ENCODE results near the gene ARHGAP45.

ARHGAP45 gene

DNA sequence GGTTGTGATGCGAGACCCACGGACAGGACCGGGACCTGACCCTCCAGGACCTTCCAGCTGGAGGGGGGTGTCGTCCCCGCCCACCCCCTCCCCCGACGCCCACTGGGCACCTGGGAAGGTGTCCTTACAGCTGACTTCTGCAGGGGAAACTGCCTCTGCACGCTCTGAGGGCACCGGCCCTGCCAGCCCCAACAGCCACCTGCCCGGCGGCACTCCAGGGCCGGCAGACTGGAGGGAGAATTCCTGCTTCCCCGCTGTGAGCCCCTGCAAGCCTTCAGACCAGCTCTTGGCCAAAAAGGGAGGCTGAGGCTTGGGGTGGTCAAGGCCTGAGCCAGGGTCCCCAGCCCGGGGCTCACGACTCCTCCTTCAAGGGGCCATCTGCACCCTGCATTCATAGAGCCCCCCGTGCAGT, 39.3 kb upstream of the ARHGAP45 start:
- H3K4me1 Mint-ChIP-seq, result peaks cover 38% of the 10 kb centered on the region
- DNase-seq, result peak; percentile 48

GRCh38 chr19:1028062-1028926, 38.7 kb upstream of the ARHGAP45 start:
- CTCF ChIA-PET, result interaction anchor here (0.9 to 1.1 kb wide), 4 partner anchors 11 to 212 kb away, joined by 3 to 4 read pairs (median 3); partner anchors contain the start of gene ABCA7
- peak; percentile 79 for DNase-seq

More for the DNA sequence above, 39.3 kb upstream of the ARHGAP45 start:
- H3K27ac Mint-ChIP-seq, result peak overlapping the region; percentile 94
- H3K36me3 Mint-ChIP-seq, result peaks cover 29% of the 10 kb centered on the region
- H3K4me3 Mint-ChIP-seq, result peak overlapping the region; percentile 97
- no peaks in the 10 kb centered on the region for H3K27me3 Mint-ChIP-seq
- H3K9me3 Mint-ChIP-seq, result no peaks in the 10 kb centered on the region
- CTCF ChIA-PET, result interaction anchor here (1.1 kb wide), 1 partner anchor 213 kb away, joined by 3 read pairs; no protein-coding TSS in a partner anchor

GRCh38 chr19:1032264-1032867, 34.6 kb upstream of the ARHGAP45 start:
- Mint-ChIP-seq H3K9me3 (no peaks in the 10 kb centered on the region), H3K4me3 (no peak overlapping the region)

More at GRCh38 chr19:1028062-1028926, 38.7 kb upstream of the ARHGAP45 start:
- Mint-ChIP-seq H3K4me1 (peaks cover 43% of the 10 kb centered on the region), H3K36me3 (peaks cover 33% of the 10 kb centered on the region), H3K4me3 (peak overlapping the region; percentile 97), H3K27ac (peak overlapping the region; percentile 93), H3K27me3 (no peaks in the 10 kb centered on the region), H3K9me3 (no peaks in the 10 kb centered on the region)

GRCh38 chr19:1035998-1036621, 30.9 kb upstream of the ARHGAP45 start:
- DNase-seq, result no peak
- Mint-ChIP-seq H3K4me3 (no peak overlapping the region), H3K9me3 (no peaks in the 10 kb centered on the region), H3K4me1 (peaks cover 78% of the 10 kb centered on the region), H3K27me3 (peaks cover 5% of the 10 kb centered on the region), H3K27ac (peak overlapping the region; percentile 85), H3K36me3 (peaks cover 50% of the 10 kb centered on the region)
- CTCF ChIA-PET, result interaction anchor here (1.6 kb wide), 1 partner anchor 65 kb away, joined by 3 read pairs; no protein-coding TSS in a partner anchor

More at GRCh38 chr19:1032264-1032867, 34.6 kb upstream of the ARHGAP45 start:
- Mint-ChIP-seq H3K36me3 (peaks cover 46% of the 10 kb centered on the region), H3K27ac (peak overlapping the region; percentile 83), H3K27me3 (no peaks in the 10 kb centered on the region), H3K4me1 (peaks cover 64% of the 10 kb centered on the region)
- no peak for DNase-seq
- CTCF ChIA-PET, result interaction anchor here (0.6 kb wide), 1 partner anchor 69 kb away, joined by 3 read pairs; no protein-coding TSS in a partner anchor

DNA sequence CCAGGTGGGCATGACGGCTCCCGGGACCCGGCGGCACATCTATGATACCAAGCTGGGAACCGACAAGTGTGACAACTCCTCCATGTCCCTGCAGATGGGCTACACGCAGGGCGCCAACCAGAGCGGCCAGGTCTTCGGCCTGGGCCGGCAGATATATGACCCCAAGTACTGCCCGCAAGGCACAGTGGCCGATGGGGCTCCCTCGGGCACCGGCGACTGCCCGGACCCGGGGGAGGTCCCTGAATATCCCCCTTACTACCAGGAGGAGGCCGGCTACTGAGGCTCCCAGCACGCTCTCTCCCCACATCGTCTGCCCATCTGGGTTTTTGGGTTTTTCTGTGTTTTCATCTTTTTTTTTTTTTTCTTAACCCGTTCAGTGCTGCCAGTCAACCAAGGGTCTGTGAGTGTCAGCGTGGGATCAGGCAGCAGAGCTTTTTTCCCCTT, 29.3 kb upstream of the ARHGAP45 start:
- peak overlapping the region; percentile 92 for H3K27ac Mint-ChIP-seq
- peaks cover 48% of the 10 kb centered on the region for H3K36me3 Mint-ChIP-seq
- no peaks in the 10 kb centered on the region for H3K9me3 Mint-ChIP-seq
- peak overlapping the region; percentile 100 for H3K4me3 Mint-ChIP-seq
- CTCF ChIA-PET, result interaction anchor here (0.6 to 1.0 kb wide), 2 partner anchors 35 to 37 kb away, joined by 3 to 4 read pairs; no protein-coding TSS in a partner anchor
- DNase-seq, result peak; percentile 51
- peaks cover 5% of the 10 kb centered on the region for H3K27me3 Mint-ChIP-seq
- peaks cover 74% of the 10 kb centered on the region for H3K4me1 Mint-ChIP-seq

DNA sequence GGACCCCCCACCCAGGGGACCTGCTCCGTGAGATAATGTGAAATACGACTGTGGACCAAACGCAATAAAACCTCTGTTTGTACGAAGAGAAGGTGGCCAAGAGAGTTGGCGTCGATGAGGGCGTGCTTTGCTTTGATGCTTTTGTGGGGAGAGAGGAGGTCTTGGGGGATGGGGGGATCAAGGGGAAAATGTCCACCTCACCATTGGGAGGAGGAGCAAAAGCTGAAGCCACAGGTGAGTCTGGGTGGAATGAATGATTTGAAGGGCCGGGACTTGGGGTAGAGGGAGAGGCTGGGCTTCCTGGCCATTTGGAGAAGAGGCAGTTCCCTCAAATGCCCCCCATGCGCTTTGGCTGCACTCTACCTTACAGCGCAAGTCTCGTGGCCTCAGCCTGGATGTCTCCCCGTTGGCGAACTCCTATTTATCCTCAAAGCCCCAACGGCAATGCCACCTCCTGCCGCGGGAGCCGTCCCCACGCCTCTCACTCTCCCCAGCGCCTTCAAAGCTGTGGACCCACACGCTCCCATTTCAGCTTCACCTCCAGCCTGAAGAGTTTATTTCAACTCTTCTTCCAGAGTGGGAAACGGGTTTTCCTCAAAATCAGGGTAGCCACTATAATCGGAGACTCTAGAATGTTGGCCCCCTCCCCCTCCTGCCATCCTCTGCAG, 27.9 kb upstream of the ARHGAP45 start:
- Mint-ChIP-seq H3K27me3 (peaks cover 5% of the 10 kb centered on the region), H3K4me1 (peaks cover 66% of the 10 kb centered on the region), H3K36me3 (peaks cover 42% of the 10 kb centered on the region), H3K27ac (peak overlapping the region; percentile 92), H3K9me3 (no peaks in the 10 kb centered on the region), H3K4me3 (peak overlapping the region; percentile 100)
- CTCF ChIA-PET, result interaction anchor here (1.3 to 2.3 kb wide), 3 partner anchors 10 to 205 kb away, joined by 3 to 6 read pairs (median 4); no protein-coding TSS in a partner anchor
- no peak for DNase-seq

DNA sequence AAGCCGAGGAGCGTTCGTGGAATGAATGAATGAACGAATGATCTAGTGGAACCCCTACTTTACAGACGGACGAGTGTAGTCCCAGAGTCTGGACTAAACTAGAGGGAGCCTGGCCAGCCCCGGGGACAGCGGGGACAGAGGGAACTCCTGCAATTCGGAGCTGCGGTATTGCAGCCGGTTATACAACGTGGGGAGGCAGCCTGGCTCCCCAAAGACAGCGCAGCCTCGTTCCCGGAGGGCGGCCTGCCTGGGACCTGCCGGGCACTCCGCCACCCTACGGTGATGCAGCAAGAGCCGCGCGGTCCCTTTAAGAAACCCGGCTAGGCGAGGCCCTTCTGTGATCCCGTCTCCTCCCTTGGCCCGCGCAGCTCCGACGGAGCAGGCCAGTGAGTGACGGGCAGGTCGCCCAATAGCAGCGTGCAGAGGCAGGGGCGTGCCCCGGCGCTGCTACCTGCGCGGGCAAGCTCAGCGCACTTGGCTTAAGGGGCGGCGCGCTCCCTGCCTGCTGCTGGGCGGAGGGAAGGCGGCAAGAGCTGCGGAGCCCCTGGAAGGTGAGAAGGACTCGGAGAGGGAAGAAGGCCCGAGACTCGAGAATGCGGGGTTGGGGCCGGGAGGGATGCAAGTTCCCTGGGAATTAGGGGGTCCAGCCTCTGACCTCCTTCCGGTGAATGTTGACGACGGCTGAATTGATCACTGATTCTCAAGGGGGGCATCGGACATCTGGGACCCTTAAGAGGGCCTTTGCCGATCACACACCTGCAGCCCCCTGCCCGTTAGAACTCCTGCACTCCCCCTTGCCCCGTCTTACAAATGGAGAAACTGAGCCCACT, 27.1 kb upstream of the ARHGAP45 start, which contains the start of gene ABCA7:
Gene ABCA7 (plus strand): TSS at position 462 of the 830 bp plus-strand sequence. CDS start 1,255 bp downstream, outside the sequence.
- Mint-ChIP-seq H3K27me3 (peaks cover 5% of the 10 kb centered on the region), H3K4me1 (peaks cover 66% of the 10 kb centered on the region), H3K36me3 (peaks cover 49% of the 10 kb centered on the region), H3K9me3 (no peaks in the 10 kb centered on the region), H3K4me3 (peak within 1 kb of the TSS; percentile 100), H3K27ac (peak within 1 kb of the TSS; percentile 92)
- CTCF ChIA-PET, result interaction anchor here (1.3 to 2.3 kb wide), 4 partner anchors 11 to 205 kb away, joined by 3 to 6 read pairs (median 5); partner anchors contain the start of gene ARHGAP45
- DNase-seq, result peak; percentile 100

GRCh38 chr19:1040476-1041271, 26.3 kb upstream of the ARHGAP45 start:
- peak; percentile 96 for DNase-seq
- Mint-ChIP-seq H3K27me3 (peaks cover 5% of the 10 kb centered on the region), H3K4me1 (peaks cover 63% of the 10 kb centered on the region), H3K27ac (peak overlapping the region; percentile 92), H3K4me3 (peak overlapping the region; percentile 100), H3K9me3 (peaks cover 2% of the 10 kb centered on the region), H3K36me3 (peaks cover 48% of the 10 kb centered on the region)
- CTCF ChIA-PET, result interaction anchor here (0.9 to 2.3 kb wide), 6 partner anchors 12 to 204 kb away, joined by 3 to 6 read pairs (median 4); partner anchors contain the start of gene ARHGAP45

GRCh38 chr19:1041272-1041834, 25.6 kb upstream of the ARHGAP45 start:
- Mint-ChIP-seq H3K36me3 (peaks cover 46% of the 10 kb centered on the region), H3K27ac (peak overlapping the region; percentile 92), H3K27me3 (peaks cover 5% of the 10 kb centered on the region), H3K4me1 (peaks cover 56% of the 10 kb centered on the region), H3K4me3 (peak overlapping the region; percentile 100), H3K9me3 (peaks cover 2% of the 10 kb centered on the region)
- CTCF ChIA-PET, result interaction anchor here (0.9 to 1.3 kb wide), 3 partner anchors 16 to 26 kb away, joined by 3 to 6 read pairs (median 4); partner anchors contain the start of gene ARHGAP45
- DNase-seq, result no peak

DNA sequence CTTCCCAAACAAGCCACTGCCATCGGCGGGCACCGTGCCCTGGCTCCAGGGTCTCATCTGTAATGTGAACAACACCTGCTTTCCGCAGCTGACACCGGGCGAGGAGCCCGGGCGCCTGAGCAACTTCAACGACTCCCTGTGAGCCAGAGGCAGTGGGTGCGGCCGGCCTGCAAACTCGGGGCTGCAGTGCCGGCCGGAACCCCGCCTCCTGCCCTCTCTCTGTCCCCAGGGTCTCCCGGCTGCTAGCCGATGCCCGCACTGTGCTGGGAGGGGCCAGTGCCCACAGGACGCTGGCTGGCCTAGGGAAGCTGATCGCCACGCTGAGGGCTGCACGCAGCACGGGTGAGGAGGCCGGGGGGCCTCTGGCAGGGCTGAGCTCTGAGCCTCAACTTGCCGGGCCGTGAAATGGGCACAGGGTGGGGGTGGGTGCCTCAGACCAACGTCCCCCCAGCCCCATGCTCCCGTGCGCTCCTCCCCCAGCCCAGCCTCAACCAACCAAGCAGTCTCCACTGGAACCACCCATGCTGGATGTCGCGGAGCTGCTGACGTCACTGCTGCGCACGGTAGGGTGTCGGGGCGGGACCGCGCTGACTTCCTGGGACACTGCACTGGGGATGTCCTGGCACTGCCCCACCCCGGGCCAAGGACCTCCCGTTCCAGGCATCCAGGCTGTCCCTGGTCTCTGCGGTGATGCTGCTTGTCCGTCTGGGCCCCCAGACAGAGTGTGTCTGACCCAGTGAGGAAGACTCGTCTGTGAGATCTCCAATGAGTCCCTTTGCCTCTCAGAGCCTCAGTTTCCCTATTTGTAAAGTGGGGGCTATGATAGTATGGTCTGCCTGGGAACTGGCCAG, 24.9 kb upstream of the ARHGAP45 start:
- Mint-ChIP-seq H3K9me3 (peaks cover 2% of the 10 kb centered on the region), H3K36me3 (peaks cover 45% of the 10 kb centered on the region), H3K27ac (no peak overlapping the region), H3K27me3 (peaks cover 5% of the 10 kb centered on the region), H3K4me1 (peaks cover 53% of the 10 kb centered on the region), H3K4me3 (no peak overlapping the region)
- no peak for DNase-seq
- CTCF ChIA-PET, result interaction anchor here (0.7 to 1.3 kb wide), 2 partner anchors 11 to 15 kb away, joined by 3 read pairs; no protein-coding TSS in a partner anchor

Data from activated naive CD4-positive, alpha-beta T cell treated with anti-CD3 and anti-CD28 coated beads, Interleukin-2, amount 10 ng/mL, durations not matched to agents 7 days and 5 days (primary cell).